RWPE2 (cell line): ENCODE measurements around the gene MYH3.

Source experiments
- ATAC-seq: fragments of 200-7000 bp; cut with Tn5 transposase; 3 replicates; pipeline ENCODE4 v1.9.1; 2021; ENCODE audit warnings: low read depth
- DNase-seq: peaks from one replicate; pipeline ENCODE4 v3.0.0-alpha.2; 2020; ENCODE audit warnings: low spot score
- H3K27ac ChIP-seq: fragments of 450-650 bp; 2 replicates; pipeline ENCODE4 v1.5.1; 2017; ENCODE audit warnings: mild to moderate bottlenecking; ENCODE audit not compliant: poor library complexity, severe bottlenecking
- H3K27me3 ChIP-seq: fragments of 250-450 bp; sonication (Bioruptor Pico); 2 replicates; pipeline ENCODE4 v1.5.1; 2021; ENCODE audit warnings: mild to moderate bottlenecking, moderate library complexity; ENCODE audit not compliant: insufficient read depth, poor library complexity, severe bottlenecking
- H3K36me3 ChIP-seq: fragments of 250-450 bp; sonication (Bioruptor Pico); 2 replicates; pipeline ENCODE4 v1.5.1; 2020; ENCODE audit warnings: low read depth, mild to moderate bottlenecking, moderate library complexity
- H3K4me1 ChIP-seq: fragments of 250-450 bp; sonication (Bioruptor Pico); 2 replicates; pipeline ENCODE4 v1.5.1; 2021; ENCODE audit warnings: mild to moderate bottlenecking, moderate library complexity; ENCODE audit not compliant: insufficient read depth, poor library complexity, severe bottlenecking
- H3K4me3 ChIP-seq: fragments of 250-450 bp; sonication (Bioruptor Pico); 2 replicates; pipeline ENCODE4 v1.5.1; 2021; ENCODE audit warnings: mild to moderate bottlenecking, moderate library complexity; ENCODE audit not compliant: severe bottlenecking
- H3K9me3 ChIP-seq: fragments of 250-450 bp; sonication (Bioruptor Pico); 2 replicates; pipeline ENCODE4 v1.5.1; 2021; ENCODE audit warnings: mild to moderate bottlenecking, moderate library complexity; ENCODE audit not compliant: severe bottlenecking
- TF ChIP-seq, protein P1 (sequence below): fragments of 450-650 bp; IDR thresholded peaks from one replicate; pipeline ENCODE4 v1.5.1; 2017; ENCODE audit warnings: mild to moderate bottlenecking, moderate library complexity; ENCODE audit not compliant: poor library complexity, severe bottlenecking

The MYH3 gene

DNA sequence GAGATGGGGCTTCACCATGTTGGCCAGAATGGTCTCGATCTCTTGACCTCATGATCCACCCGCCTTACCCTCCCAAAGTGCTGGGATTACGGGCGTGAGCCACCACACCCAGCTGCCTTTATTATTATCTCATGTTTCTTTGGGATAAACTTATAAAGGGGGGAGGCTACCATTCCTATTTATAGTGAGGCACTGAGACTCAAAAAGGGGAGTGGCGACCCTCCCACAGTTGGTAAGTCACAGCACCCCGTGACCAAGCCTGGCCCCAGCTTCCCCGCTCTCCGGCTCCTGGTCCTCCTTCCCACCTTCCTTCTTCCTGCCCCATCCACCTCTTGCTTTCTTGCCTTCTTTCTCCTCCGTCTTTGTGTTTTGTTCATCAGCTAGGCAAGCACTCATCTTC is 5.2 kb downstream of the MYH3 start:
- H3K4me1 ChIP-seq, result no peaks in the 10 kb centered on the region
- DNase-seq (no peak), ATAC-seq (no peak)
- TF ChIP-seq, protein P1, sequence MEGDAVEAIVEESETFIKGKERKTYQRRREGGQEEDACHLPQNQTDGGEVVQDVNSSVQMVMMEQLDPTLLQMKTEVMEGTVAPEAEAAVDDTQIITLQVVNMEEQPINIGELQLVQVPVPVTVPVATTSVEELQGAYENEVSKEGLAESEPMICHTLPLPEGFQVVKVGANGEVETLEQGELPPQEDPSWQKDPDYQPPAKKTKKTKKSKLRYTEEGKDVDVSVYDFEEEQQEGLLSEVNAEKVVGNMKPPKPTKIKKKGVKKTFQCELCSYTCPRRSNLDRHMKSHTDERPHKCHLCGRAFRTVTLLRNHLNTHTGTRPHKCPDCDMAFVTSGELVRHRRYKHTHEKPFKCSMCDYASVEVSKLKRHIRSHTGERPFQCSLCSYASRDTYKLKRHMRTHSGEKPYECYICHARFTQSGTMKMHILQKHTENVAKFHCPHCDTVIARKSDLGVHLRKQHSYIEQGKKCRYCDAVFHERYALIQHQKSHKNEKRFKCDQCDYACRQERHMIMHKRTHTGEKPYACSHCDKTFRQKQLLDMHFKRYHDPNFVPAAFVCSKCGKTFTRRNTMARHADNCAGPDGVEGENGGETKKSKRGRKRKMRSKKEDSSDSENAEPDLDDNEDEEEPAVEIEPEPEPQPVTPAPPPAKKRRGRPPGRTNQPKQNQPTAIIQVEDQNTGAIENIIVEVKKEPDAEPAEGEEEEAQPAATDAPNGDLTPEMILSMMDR, result no peak
- no peak overlapping the region for H3K27ac ChIP-seq
- H3K36me3 ChIP-seq, result no peaks in the 10 kb centered on the region
- no peak overlapping the region for H3K4me3 ChIP-seq
- H3K9me3 ChIP-seq, result no peaks in the 10 kb centered on the region
- no peaks in the 10 kb centered on the region for H3K27me3 ChIP-seq

DNA sequence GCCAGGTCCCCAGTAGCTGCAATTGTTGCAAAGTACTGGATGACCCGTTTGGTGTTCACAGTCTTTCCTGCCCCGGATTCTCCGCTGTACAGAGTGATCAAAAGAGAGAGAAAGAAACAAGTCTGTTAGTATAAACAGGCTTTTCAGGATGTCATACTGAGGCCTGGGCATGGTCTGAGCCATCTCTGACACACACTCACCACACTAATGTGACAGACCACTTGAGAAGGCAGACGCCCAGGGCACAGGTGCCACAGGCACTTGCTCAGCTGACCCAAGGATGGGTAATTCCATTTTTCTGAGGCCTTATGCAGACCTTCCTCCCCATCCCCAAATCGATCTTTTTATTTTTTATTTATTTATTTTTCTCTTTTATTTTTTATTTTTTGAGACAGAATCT is 7.5 kb downstream of the MYH3 start:
- Histone ChIP-seq H3K27ac (no peak overlapping the region), H3K4me3 (no peak overlapping the region), H3K27me3 (no peaks in the 10 kb centered on the region), H3K9me3 (no peaks in the 10 kb centered on the region), H3K36me3 (no peaks in the 10 kb centered on the region), H3K4me1 (no peaks in the 10 kb centered on the region)
- DNase-seq (no peak), ATAC-seq (no peak)
- TF ChIP-seq, protein P1, result no peak

DNA sequence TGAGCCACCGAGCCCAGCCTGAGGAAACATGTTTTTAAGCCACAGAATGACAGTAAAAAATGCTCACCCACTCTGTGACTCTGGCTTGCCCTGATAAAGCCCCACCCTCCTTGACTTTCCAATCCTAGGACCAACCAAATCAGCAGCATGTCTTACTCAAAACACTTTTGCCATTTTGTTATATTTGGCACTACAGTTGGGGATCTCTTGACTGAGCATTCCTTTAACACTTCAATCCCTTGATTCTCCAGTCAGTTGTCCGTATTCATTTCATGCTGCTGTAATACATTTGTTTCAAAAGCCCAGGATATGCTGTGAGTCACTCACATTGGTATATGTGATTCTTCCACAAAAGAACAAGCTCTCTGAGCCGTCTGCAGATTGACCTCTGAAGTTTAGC is 8.2 kb downstream of the MYH3 start:
- no peaks in the 10 kb centered on the region for H3K9me3 ChIP-seq
- no peaks in the 10 kb centered on the region for H3K27me3 ChIP-seq
- TF ChIP-seq, protein P1, result no peak
- H3K4me3 ChIP-seq, result no peak overlapping the region
- DNase-seq (no peak), ATAC-seq (no peak)
- no peaks in the 10 kb centered on the region for H3K4me1 ChIP-seq
- H3K36me3 ChIP-seq, result no peaks in the 10 kb centered on the region
- no peak overlapping the region for H3K27ac ChIP-seq

DNA sequence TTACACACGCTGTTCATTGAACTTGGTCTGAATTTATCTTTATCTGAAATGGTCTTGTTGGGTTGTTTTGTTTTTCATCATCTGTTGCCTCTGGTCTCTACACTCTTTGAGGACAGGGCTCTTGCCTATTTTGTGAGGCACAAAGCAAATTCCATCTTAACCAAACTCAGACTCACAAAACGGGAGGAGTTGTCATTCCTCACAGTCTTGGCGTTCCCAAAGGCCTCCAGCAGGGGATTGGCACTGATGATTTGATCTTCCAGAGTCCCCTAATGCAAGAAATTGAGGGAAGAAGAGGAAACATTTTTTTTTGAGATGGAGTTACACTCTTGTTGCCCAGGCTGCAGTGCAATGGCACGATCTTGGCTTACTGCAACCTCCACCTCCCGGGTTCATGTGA is 8.7 kb downstream of the MYH3 start:
- H3K27me3 ChIP-seq, result no peaks in the 10 kb centered on the region
- H3K4me3 ChIP-seq, result no peak overlapping the region
- DNase-seq, result no peak
- TF ChIP-seq, protein P1, result no peak
- no peak overlapping the region for H3K27ac ChIP-seq
- no peaks in the 10 kb centered on the region for H3K4me1 ChIP-seq
- ATAC-seq, result no peak
- H3K36me3 ChIP-seq, result no peaks in the 10 kb centered on the region
- no peaks in the 10 kb centered on the region for H3K9me3 ChIP-seq

DNA sequence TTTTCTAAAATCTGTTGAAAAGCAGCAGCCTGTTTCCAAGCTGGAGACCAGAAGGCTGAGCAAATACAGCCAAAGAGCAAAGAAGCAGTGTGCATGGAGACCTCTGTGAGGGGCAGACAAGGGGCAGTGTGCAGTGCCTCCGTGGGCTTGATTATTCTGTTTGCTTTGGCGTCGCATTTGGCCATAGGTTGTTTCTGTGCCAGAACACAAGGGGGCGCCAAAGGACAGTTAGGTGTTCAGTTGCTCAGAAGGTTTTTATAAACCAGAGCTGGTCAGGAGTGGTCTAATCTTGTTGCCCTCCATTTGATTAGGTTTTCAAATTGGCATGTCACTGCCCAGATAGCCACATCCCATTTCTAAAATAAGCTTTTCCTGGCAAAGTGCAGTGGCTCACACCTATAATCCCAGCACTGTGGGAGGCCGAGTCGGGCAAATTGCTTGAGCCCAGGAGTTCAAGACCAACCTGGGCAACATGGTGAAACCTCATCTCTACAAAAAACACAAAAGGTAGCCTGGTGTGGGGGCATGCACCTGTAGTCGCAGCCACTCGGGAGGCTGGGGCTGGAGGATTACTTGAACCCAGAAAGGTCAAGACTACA is 10.6 kb downstream of the MYH3 start:
- H3K36me3 ChIP-seq, result no peaks in the 10 kb centered on the region
- no peaks in the 10 kb centered on the region for H3K27me3 ChIP-seq
- TF ChIP-seq, protein P1, result peak; percentile 83
- no peaks in the 10 kb centered on the region for H3K4me1 ChIP-seq
- no peaks in the 10 kb centered on the region for H3K9me3 ChIP-seq
- ATAC-seq (peak; percentile 66; the same call in 2 of the 3 replicates), DNase-seq (no peak)
- H3K4me3 ChIP-seq, result no peak overlapping the region
- H3K27ac ChIP-seq, result no peak overlapping the region
